PFSK-1 (cell line): ENCODE measurements around the gene CFAP91.

Source experiments
- REST ChIP-seq, 2 experiments: IDR thresholded peaks; 2 replicates each; pipeline versions ENCODE4 v1.6.1 to v1.8.0; 2011 to 2012; ENCODE audit warnings: low read depth in 2 of 2, low read length in 2 of 2, control low read depth in 1 of 2, inconsistent platforms in 1 of 2, mild to moderate bottlenecking in 1 of 2, moderate library complexity in 1 of 2; ENCODE audit not compliant: insufficient read depth in 1 of 2
- SIN3A ChIP-seq: IDR thresholded peaks from 2 replicates; pipeline ENCODE4 v1.6.1; 2012; ENCODE audit warnings: mild to moderate bottlenecking, low read length, moderate library complexity, borderline replicate concordance; ENCODE audit not compliant: insufficient read depth
- TAF1 ChIP-seq: IDR thresholded peaks from 2 replicates; pipeline ENCODE4 v1.6.1; 2012; ENCODE audit warnings: low read length, control low read depth, borderline replicate concordance; ENCODE audit not compliant: insufficient read depth

DNA sequence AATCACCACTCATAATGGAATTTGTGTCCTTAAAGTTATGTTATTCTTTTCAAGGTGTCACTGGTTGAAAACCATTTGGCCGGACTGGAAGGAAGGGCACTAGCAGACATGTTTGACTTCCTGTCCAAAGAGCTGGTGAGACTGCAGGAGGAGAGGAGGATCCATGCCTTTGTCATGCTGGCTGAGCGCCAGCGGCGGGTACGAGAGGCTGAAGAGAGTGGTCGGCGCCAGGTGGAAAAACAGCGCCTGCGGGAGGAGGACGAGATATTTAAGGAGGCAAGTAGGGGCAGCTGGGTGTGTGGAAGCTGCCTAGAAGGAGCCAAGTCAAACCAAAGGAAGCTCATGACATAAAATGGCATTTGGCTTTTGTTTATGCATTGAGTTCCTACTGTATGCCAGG is 41.1 kb downstream of the CFAP91 start:
- TF ChIP-seq REST (IDR thresholded peaks at IDR 0.05; ENCODE audit: insufficient read depth in 1 of 2, low read depth in 2 of 2, low read length in 2 of 2): no peak
- TF ChIP-seq TAF1: no peak
- no peak for TF ChIP-seq SIN3A
